Measurements from ENCODE around the gene ITPK1.

ITPK1 gene

GRCh38 chr14:92943855-92944570 lies 171.7 kb downstream of the ITPK1 start:
- H3K36me3 ChIP-seq (ENCODE audit: control insufficient read depth in 1 of 2, insufficient read depth in 2 of 2, low read depth in 1 of 2, low read length in 2 of 2) = peaks cover 18 to 21% of the 10 kb centered on the region in 2 experiments
- H2BK12ac ChIP-seq (ENCODE audit: low read length in 2 of 2) = no peak overlapping the region
- H3K18ac ChIP-seq (ENCODE audit: low read depth in 1 of 2, low read length in 2 of 2) = no peak overlapping the region
- H3K23ac ChIP-seq (ENCODE audit: low read length in 2 of 2) = no peak overlapping the region
- H3K4me2 ChIP-seq (ENCODE audit: low read length, poor library complexity, severe bottlenecking) = no peak overlapping the region
- no peaks in the 10 kb centered on the region for H3K27me3 ChIP-seq (ENCODE audit: control insufficient read depth in 1 of 2, insufficient read depth in 1 of 2, low read length in 2 of 2)
- no peaks in the 10 kb centered on the region for H3K9me3 ChIP-seq (ENCODE audit: control insufficient read depth, low read length)
- H4K91ac ChIP-seq (ENCODE audit: low read length) = no peak overlapping the region
- H2AFZ ChIP-seq (ENCODE audit: low read depth, low read length) = no peak overlapping the region
- no peak overlapping the region for H4K8ac ChIP-seq (ENCODE audit: low read length)
- H3K9ac ChIP-seq (ENCODE audit: low read length) = no peak overlapping the region
- no peak overlapping the region for H3K4me3 ChIP-seq (ENCODE audit: insufficient read depth in 1 of 2, low read depth in 1 of 2, low read length in 2 of 2)
- H2AK5ac ChIP-seq (ENCODE audit: low read length, severe bottlenecking) = no peak overlapping the region
- WGBS = 88% methylated on average over 17 of the region's 17 CpGs
- H2BK5ac ChIP-seq (ENCODE audit: low read depth, low read length, poor library complexity, severe bottlenecking) = no peak overlapping the region
- H3K79me1 ChIP-seq (replicated peaks; ENCODE audit: low read length, poor library complexity, severe bottlenecking) = no peaks in the 10 kb centered on the region
- H2BK120ac ChIP-seq (ENCODE audit: low read depth, low read length) = no peak overlapping the region
- H3K27ac ChIP-seq (ENCODE audit: low read length, poor library complexity, severe bottlenecking) = no peak overlapping the region
- H3K4ac ChIP-seq (ENCODE audit: low read depth in 1 of 2, low read length in 2 of 2) = no peak overlapping the region
- H3K14ac ChIP-seq (ENCODE audit: low read length in 2 of 2) = no peak overlapping the region
- H2BK15ac ChIP-seq (ENCODE audit: low read depth, poor library complexity, severe bottlenecking) = no peak overlapping the region
- no peak for DNase-seq
- H3K4me1 ChIP-seq (ENCODE audit: control insufficient read depth, insufficient read depth, low read depth, low read length) = peaks cover 16% of the 10 kb centered on the region

GRCh38 chr14:92942976-92943710 lies 172.6 kb downstream of the ITPK1 start:
- H2BK12ac ChIP-seq (ENCODE audit: low read length in 2 of 2) = no peak overlapping the region
- H4K91ac ChIP-seq (ENCODE audit: low read length) = no peak overlapping the region
- 96% methylated on average over 28 of the region's 30 CpGs for WGBS
- no peak overlapping the region for H2AK5ac ChIP-seq (ENCODE audit: low read length, severe bottlenecking)
- no peak overlapping the region for H3K23ac ChIP-seq (ENCODE audit: low read length in 2 of 2)
- no peak overlapping the region for H2BK120ac ChIP-seq (ENCODE audit: low read depth, low read length)
- H3K79me1 ChIP-seq (replicated peaks; ENCODE audit: low read length, poor library complexity, severe bottlenecking) = no peaks in the 10 kb centered on the region
- H2BK5ac ChIP-seq (ENCODE audit: low read depth, low read length, poor library complexity, severe bottlenecking) = no peak overlapping the region
- H3K14ac ChIP-seq (ENCODE audit: low read length in 2 of 2) = no peak overlapping the region
- no peak overlapping the region for H3K27ac ChIP-seq (ENCODE audit: low read length, poor library complexity, severe bottlenecking)
- H3K4me1 ChIP-seq (ENCODE audit: control insufficient read depth, insufficient read depth, low read depth, low read length) = peaks cover 16% of the 10 kb centered on the region
- no peak overlapping the region for H3K4me3 ChIP-seq (ENCODE audit: insufficient read depth in 1 of 2, low read depth in 1 of 2, low read length in 2 of 2)
- DNase-seq = no peak
- H3K9me3 ChIP-seq (ENCODE audit: control insufficient read depth, low read length) = no peaks in the 10 kb centered on the region
- peaks cover 18 to 21% of the 10 kb centered on the region in 2 experiments for H3K36me3 ChIP-seq (ENCODE audit: control insufficient read depth in 1 of 2, insufficient read depth in 2 of 2, low read depth in 1 of 2, low read length in 2 of 2)
- no peaks in the 10 kb centered on the region for H3K27me3 ChIP-seq (ENCODE audit: control insufficient read depth in 1 of 2, insufficient read depth in 1 of 2, low read length in 2 of 2)
- no peak overlapping the region for H2AFZ ChIP-seq (ENCODE audit: low read depth, low read length)
- no peak overlapping the region for H2BK15ac ChIP-seq (ENCODE audit: low read depth, poor library complexity, severe bottlenecking)
- no peak overlapping the region for H4K8ac ChIP-seq (ENCODE audit: low read length)
- no peak overlapping the region for H3K9ac ChIP-seq (ENCODE audit: low read length)
- no peak overlapping the region for H3K4me2 ChIP-seq (ENCODE audit: low read length, poor library complexity, severe bottlenecking)
- no peak overlapping the region for H3K4ac ChIP-seq (ENCODE audit: low read depth in 1 of 2, low read length in 2 of 2)
- H3K18ac ChIP-seq (ENCODE audit: low read depth in 1 of 2, low read length in 2 of 2) = no peak overlapping the region

GRCh38 chr14:92942576-92942975 lies 173.1 kb downstream of the ITPK1 start:
- Histone ChIP-seq H3K27me3 (ENCODE audit: control insufficient read depth in 1 of 2, insufficient read depth in 1 of 2, low read length in 2 of 2) (no peaks in the 10 kb centered on the region), H2BK5ac (ENCODE audit: low read depth, low read length, poor library complexity, severe bottlenecking) (no peak overlapping the region), H2BK120ac (ENCODE audit: low read depth, low read length) (no peak overlapping the region), H3K4me3 (ENCODE audit: insufficient read depth in 1 of 2, low read depth in 1 of 2, low read length in 2 of 2) (no peak overlapping the region), H3K36me3 (ENCODE audit: control insufficient read depth in 1 of 2, insufficient read depth in 2 of 2, low read depth in 1 of 2, low read length in 2 of 2) (peaks cover 14 to 21% of the 10 kb centered on the region in 2 experiments), H3K9ac (ENCODE audit: low read length) (no peak overlapping the region), H4K8ac (ENCODE audit: low read length) (no peak overlapping the region), H3K9me3 (ENCODE audit: control insufficient read depth, low read length) (no peaks in the 10 kb centered on the region), H3K4ac (ENCODE audit: low read depth in 1 of 2, low read length in 2 of 2) (no peak overlapping the region), H2AFZ (ENCODE audit: low read depth, low read length) (no peak overlapping the region), H3K4me1 (ENCODE audit: control insufficient read depth, insufficient read depth, low read depth, low read length) (peaks cover 16% of the 10 kb centered on the region), H2BK15ac (ENCODE audit: low read depth, poor library complexity, severe bottlenecking) (no peak overlapping the region), H3K79me1 (replicated peaks; ENCODE audit: low read length, poor library complexity, severe bottlenecking) (no peaks in the 10 kb centered on the region), H2AK5ac (ENCODE audit: low read length, severe bottlenecking) (no peak overlapping the region), H3K18ac (ENCODE audit: low read depth in 1 of 2, low read length in 2 of 2) (no peak overlapping the region), H3K27ac (ENCODE audit: low read length, poor library complexity, severe bottlenecking) (no peak overlapping the region), H3K14ac (ENCODE audit: low read length in 2 of 2) (no peak overlapping the region), H3K23ac (ENCODE audit: low read length in 2 of 2) (no peak overlapping the region), H3K4me2 (ENCODE audit: low read length, poor library complexity, severe bottlenecking) (no peak overlapping the region), H4K91ac (ENCODE audit: low read length) (no peak overlapping the region), H2BK12ac (ENCODE audit: low read length in 2 of 2) (no peak overlapping the region)
- 93% methylated on average over 8 of the region's 8 CpGs for WGBS
- no peak for DNase-seq

- Histone ChIP-seq H3K36me3 (ENCODE audit: control insufficient read depth in 1 of 2, insufficient read depth in 2 of 2, low read depth in 1 of 2, low read length in 2 of 2) (peaks cover 12 to 21% of the 10 kb centered on the region in 2 experiments), H2BK5ac (ENCODE audit: low read depth, low read length, poor library complexity, severe bottlenecking) (no peak overlapping the region), H3K4me2 (ENCODE audit: low read length, poor library complexity, severe bottlenecking) (no peak overlapping the region), H3K14ac (ENCODE audit: low read length in 2 of 2) (no peak overlapping the region), H2AK5ac (ENCODE audit: low read length, severe bottlenecking) (no peak overlapping the region), H2BK12ac (ENCODE audit: low read length in 2 of 2) (no peak overlapping the region), H3K27me3 (ENCODE audit: control insufficient read depth in 1 of 2, insufficient read depth in 1 of 2, low read length in 2 of 2) (no peaks in the 10 kb centered on the region), H3K4me3 (ENCODE audit: insufficient read depth in 1 of 2, low read depth in 1 of 2, low read length in 2 of 2) (no peak overlapping the region), H3K4ac (ENCODE audit: low read depth in 1 of 2, low read length in 2 of 2) (no peak overlapping the region), H2BK15ac (ENCODE audit: low read depth, poor library complexity, severe bottlenecking) (no peak overlapping the region), H3K9ac (ENCODE audit: low read length) (no peak overlapping the region), H4K8ac (ENCODE audit: low read length) (no peak overlapping the region), H3K4me1 (ENCODE audit: control insufficient read depth, insufficient read depth, low read depth, low read length) (peaks cover 14% of the 10 kb centered on the region), H3K27ac (ENCODE audit: low read length, poor library complexity, severe bottlenecking) (no peak overlapping the region), H3K18ac (ENCODE audit: low read depth in 1 of 2, low read length in 2 of 2) (no peak overlapping the region), H3K79me1 (replicated peaks; ENCODE audit: low read length, poor library complexity, severe bottlenecking) (no peaks in the 10 kb centered on the region), H3K23ac (ENCODE audit: low read length in 2 of 2) (no peak overlapping the region), H4K91ac (ENCODE audit: low read length) (no peak overlapping the region), H2AFZ (ENCODE audit: low read depth, low read length) (no peak overlapping the region), H3K9me3 (ENCODE audit: control insufficient read depth, low read length) (no peaks in the 10 kb centered on the region), H2BK120ac (ENCODE audit: low read depth, low read length) (no peak overlapping the region)
- WGBS = 84% methylated on average over 5 of the region's 5 CpGs
- DNase-seq = no peak
Observed at GRCh38 chr14:92942136-92942535, 173.6 kb downstream of the ITPK1 start.

Measured in mesenchymal stem cell (in vitro differentiated cells and primary cell).